Activated T-helper 1 cell treated with anti-CD3 and anti-CD28 coated beads, Interleukin-2, amount 50 U/mL, for 16 hours (primary cell): ENCODE results near the gene TRMT1L.

Experiments used
- DNase-seq, 2 donors: peaks; one replicate each; pipeline ENCODE4 v3.0.0-alpha.2; 2020; ENCODE audit warnings: low read depth in 1 of 2, low spot score in 1 of 2

TRMT1L gene

DNA sequence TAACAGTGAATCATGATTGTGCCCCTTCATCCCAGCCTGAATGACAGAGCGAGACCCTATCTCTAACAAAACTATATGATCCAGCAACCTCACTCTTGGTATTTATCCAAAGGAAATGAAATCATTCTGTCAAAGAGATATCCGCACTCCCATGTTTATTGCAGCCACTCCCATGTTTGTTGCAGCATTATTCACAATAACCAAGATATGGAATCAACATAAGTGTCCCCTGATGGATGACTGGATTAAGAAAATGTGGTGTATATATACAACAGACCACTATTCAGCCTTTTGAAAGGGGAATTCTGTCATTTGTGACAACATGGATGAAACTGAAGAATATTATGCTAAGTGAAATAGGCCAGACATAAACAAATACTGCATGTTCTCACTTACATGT, 44.4 kb downstream of the TRMT1L start:
- DNase-seq = no peak

DNA sequence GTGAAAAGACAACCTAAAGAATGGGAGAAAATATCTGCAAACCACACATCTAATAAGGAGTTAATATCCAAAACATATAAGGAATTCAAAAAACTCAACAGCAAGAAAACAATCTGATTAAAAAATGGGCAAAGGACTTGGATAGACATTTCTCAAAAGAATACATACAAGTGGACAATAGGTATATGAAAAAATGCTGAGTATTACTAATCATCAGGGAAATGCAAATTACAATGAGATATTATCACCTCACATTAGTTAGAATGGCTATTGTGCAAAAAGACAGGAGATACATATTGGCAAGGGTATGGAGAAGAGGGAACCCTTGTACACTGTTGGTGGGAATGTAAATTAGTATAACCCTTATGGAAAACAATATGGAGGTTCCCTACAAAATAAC, 44.9 kb downstream of the TRMT1L start:
- no peak for DNase-seq

DNA sequence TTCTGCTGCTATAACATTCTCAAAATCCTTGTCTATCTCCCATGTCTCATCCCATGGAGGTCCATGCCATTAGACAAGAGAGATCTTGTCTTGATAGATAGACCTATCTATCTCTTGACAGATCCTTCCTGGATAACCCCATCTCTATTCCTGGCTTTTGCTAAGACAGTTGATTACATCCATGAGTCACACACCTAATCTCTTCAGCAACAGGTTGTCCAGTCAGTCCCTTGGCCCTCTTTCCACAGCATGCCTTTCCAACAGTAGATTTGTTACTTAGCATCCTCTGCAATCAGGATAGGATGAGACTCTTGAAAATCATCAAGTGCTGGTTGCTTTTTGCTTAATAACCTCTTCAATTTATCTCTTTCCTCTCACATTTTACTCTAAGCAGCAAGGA, 46.6 kb downstream of the TRMT1L start:
- DNase-seq = no peak

DNA sequence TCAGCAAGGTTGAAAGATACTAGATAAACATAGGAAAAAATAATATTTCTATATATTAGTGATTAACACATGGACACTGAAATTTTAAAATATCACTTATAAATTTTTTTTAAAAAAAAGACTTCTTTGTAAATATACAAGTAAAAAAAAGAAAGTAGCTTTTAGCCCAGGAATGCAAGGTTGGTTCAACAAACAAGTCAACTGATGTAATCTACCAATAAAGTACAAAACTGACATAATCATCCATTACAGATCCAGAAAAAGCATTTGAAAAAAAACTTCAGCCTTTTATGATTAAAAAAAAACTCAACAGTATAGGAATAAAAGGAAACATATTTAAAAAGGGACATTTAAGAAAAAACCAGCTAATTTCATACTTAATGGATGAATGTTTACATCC, 48.4 kb downstream of the TRMT1L start:
- DNase-seq = no peak

DNA sequence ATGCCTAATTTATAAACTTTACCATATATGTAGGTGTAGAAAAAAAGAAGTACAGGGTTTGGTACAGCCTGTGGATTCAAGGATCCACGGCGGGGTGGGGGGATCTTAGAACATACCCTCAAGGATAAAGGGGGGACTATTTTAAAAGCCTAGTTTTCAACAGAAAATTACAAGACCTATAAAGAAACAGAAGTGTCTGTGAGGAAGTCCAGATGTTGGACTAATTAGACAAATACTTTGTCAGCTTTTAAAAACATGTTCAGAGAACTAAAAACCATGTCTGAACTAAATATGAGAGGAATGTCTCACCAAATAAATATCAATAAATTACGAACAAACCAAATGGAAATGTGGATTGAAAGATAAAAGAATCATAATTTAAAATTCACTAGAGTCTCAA, 51.6 kb downstream of the TRMT1L start:
- DNase-seq = no peak

DNA sequence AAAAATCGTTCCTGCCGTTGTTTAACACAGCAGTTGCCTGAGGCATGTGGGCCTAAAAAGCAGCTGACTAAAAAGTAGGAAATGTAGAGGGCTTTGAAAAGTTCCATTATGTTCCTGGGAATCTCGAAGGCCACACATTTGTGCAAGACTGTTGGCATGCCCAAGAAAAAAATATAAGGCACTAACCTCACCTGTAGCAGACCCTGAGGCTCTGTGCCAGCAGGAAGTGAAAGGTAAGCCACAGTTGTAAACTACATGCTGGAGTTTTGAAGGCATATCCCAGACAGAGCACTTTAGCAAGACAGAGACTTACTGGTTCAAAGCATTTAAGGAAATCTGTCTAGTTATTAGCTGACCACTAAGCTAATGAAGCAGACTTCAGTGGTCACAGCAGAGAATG, 52.7 kb downstream of the TRMT1L start:
- no peak for DNase-seq

DNA sequence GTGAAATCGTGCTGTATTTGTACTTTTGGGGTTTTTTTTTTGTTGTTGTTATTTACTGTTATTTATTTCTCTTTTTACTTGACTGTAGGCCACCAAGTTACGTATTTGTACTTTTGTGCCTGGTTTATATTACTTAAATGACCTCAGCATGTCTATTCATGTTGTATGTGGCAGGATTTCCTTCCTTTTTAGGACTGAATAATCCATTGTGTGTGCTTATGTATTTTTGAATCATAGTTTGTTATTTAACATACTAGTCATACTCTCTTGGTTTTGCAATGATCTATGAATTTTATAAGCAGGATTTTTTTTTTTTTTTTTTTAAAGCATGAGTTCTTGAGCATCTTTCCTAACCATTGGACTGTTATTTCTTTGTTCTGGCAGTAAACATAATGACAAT, 60.2 kb downstream of the TRMT1L start:
- no peak for DNase-seq

DNA sequence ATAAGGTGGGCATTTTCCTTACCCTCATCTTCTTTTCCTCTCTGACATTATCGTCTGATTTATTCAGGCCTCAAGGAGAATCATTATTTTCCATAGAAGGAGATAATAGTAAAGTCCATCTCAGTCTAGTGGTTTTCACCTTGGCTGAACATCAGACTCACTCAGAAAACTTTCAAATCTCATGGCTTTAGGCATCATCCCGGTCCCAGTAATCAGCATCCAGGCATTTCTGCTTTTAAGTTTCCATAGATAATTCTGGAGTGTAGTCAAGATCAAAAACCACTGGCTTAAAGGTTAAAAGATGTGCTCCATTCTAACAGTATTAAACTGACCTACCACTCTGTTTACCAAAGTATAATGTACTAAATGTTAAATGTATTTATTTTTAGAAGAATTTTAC, 62.0 kb downstream of the TRMT1L start:
- DNase-seq = no peak

DNA sequence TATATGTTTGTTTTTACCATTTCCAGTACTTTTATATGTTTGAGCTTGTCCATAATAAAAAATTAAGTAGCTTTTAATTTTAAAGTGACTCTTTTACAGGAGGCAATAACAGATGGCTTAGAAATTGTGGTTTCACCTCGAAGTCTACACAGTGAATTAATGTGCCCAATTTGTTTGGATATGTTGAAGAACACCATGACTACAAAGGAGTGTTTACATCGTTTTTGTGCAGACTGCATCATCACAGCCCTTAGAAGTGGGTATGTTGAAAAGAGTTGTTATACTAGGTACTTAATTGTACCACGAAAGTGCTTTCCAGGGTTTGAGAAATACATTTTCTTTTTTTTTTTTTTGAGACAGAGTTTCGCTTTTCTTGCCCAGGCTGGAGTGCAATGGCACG, 65.3 kb downstream of the TRMT1L start:
- DNase-seq = no peak

DNA sequence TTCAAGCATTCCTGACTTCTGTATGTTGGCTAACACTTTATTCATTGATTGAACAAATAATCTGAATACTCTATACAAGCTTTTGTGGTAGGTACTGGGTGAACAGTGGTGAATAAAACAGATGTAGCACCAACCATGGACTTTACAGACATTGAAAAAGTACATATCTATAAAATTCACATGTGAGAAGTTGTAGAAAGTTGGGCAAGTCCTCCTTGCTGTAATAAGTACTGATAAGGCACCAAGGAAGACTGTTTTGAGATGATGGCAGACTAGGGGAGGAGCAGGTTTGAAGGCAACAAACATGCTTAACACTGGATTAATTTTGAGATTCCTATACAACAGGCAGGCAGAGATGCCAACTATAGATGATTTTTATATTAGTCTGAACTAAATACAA, 69.0 kb downstream of the TRMT1L start:
- DNase-seq = no peak

DNA sequence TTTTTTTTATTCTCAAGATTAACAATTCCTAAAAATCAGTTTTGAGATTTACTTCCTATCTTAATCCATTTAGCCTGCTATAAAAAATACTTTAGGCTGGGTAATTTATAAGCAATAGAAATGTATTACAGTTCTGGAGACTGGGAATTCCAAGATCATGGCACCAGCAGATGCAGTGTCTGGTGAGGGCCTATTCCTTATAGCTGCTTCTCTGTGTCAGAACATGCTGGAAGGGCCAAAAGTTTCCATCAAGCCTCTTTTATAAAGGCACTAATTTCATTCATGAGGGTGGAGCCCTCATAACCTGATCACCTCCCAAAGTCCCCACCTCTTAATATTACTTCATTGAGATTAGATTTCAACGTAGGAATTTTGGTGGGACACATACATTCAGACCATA, 69.7 kb downstream of the TRMT1L start:
- DNase-seq = no peak

DNA sequence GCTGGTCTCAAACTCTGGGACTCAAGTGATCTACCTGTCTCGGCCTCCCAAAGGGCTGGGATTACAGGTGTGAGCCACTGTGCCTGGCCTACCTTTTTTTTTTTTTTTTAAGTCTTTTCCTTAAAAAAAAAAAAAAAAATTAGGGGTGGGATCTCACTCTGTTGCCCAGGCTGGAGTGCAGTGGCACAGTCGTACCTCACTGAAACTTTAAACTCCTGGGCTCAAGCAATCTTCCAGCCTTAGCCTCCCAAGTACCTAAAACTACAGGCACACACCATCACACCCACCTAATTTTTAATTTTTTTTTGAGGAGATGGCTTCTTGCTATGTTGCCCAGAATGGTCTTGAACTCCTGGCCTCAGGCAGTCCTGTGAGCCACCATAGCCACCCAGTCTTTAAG, 72.9 kb downstream of the TRMT1L start:
- DNase-seq = no peak

DNA sequence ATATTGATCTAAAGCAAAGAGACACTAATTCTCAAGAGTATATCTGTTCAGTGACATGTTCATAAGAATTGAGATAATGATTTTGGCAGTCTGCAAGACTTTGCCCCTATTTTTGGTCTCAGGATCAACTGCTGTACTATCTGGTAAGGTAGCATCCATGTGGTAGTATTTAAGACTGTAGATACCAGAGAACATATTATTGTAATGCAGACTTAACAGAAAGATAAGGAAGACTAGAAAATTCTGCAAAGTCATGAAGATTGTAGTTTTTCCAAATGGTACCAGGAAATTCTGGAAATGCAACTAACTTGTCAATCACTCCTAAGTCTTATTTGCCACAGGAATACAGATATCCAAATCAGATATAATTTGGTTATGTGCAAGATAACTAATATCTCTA, 76.3 kb downstream of the TRMT1L start:
- no peak for DNase-seq

DNA sequence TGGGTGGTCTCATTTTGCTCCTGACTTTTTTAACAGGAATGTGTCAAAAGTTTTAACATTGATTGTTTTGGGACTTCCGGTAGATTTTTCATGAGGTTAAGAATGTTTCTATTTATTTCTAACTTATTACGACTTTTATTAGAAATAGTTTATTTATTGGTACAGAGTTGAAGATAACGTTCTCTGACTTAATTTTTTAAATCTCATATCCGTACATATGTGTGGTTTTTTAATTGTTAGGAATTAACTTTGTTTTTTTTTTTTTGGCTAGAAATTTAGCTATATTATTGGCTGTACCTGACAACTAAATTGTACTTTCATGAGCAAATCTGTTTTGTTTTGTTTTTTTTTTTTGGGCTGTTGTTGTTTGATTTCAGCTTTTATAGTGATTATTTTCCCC, 79.4 kb downstream of the TRMT1L start:
- no peak for DNase-seq

DNA sequence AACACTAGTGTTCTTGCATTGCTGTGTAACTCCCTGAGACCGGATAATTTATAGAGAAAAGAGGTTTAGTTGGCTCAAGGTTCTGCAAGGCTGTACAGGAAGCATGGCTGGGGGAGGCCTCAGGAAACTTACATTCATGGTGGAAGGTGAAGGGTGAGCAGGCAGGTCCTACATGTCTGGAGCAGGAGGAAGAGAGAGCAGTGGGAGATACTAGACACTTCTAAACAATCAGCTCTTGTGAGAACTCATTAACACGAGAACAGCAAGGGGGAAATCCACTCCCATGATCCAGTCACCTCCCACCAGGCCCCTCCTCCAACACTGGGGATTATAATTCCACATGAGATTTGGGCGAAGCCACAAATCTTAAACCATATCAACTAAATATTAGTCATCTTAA, 81.3 kb downstream of the TRMT1L start:
- DNase-seq = no peak

DNA sequence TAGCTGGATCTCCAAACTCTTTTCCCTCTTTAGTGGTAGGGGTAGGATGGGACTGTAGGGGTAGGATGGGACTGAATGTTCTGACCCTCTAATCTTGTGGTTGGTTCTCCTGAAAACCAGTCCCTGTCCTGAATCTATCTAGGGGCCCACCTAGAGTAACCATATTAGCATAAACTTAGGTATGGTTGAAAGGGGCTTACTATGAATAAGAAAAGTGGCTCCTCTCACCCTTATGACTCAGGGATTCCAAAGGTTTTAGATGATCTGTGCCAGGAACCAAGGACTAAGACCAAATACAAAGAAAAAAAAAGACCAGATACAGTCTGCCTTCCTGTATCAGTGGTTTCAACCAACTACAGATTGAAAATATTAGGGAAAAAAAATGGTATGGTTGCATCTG, 82.4 kb downstream of the TRMT1L start:
- DNase-seq = no peak

DNA sequence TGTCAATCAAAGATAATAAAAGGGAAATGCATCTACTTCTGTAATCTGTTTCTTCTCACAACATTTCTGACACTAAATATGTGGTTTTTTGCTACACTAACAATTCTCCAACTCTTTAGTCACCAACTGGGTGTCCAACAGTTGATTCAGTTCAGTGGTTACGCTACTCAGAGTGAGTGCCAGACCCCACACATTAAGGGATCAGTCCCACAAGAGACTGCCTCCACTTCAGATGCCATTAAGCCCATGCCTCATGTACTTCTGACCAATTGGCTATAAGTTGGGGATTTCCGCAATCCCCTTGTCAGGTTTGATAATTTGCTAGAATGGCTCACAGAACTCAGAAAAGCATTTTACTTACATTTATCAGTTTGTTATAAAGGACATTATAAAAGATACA, 83.0 kb downstream of the TRMT1L start:
- no peak for DNase-seq

DNA sequence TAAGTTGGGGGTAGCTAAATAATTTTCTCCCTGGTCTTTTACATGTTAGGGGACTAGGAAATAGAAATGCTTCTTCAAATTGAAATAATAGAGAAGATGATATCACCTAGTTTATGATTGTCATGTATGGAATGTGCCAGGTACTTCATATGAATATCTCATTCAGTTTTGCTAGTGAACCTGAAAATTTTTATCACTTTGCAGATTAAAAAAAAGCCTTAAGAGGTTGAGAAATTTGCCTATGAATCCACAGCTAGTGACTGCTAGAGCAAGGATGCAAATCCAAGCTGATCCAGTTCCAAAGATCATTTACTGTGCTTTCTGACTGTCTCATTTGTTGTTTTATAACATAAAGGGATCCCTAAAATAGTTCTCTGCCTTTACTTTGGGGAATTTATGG, 86.7 kb downstream of the TRMT1L start:
- DNase-seq = no peak

DNA sequence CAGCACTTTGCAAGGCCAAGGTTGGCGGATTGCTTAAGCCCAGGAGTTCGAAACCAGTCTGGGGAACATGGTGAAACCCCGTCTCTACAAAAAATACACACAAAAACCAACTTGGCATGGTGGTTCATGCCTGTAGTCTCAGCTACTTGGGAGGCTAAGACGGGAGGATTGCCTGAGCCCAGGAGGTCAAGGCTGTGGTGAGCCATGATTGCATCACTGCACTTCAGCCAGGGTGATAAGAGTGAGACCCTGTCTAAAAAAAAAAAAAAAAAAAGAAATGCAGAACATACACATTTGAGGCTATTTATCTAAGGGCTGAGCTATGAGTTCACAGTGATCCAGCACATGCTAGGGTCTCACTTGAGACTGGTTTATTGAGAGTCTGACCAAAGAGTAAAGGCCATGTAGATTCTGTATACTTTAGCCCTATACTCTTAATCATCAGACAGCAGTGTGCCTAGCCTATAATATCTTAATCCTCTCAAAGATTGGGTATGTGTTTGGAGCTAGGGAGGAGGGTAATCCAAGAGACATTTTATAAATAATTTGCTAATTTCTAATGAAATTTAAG, 87.5 kb downstream of the TRMT1L start:
- DNase-seq = no peak

DNA sequence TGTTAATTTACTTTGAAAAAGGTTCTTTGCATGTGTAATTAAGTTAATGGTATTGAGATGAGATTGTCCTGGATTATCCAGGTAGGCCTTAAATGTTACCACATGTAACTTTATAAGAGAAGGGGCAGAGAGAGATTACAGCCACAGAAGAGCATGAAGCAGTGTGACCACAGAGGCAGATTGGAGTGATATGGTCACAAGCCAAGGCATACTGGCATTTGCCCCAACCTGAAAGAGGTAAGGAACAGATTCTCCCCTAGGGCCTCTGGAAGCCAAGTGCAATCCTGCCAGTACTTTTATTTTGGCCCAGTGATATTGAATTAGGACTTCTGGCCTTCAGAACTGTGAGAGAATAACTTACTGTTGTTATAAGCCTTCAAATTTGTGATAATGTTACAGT, 88.4 kb downstream of the TRMT1L start:
- DNase-seq = no peak
